GM21737 (cell line): ENCODE data around the gene DIS3L2.

ENCODE experiments used
- ATAC-seq: cut with Tn5 transposase; IDR thresholded peaks from one replicate; pipeline ENCODE4 v1.9.1; 2021; ENCODE audit warnings: mild to moderate bottlenecking, moderate library complexity; ENCODE audit not compliant: unreplicated experiment

The DIS3L2 gene

GRCh38 chr2:231951452-231952035 lies 10.0 kb upstream of the DIS3L2 start:
- no peak for ATAC-seq

DNA sequence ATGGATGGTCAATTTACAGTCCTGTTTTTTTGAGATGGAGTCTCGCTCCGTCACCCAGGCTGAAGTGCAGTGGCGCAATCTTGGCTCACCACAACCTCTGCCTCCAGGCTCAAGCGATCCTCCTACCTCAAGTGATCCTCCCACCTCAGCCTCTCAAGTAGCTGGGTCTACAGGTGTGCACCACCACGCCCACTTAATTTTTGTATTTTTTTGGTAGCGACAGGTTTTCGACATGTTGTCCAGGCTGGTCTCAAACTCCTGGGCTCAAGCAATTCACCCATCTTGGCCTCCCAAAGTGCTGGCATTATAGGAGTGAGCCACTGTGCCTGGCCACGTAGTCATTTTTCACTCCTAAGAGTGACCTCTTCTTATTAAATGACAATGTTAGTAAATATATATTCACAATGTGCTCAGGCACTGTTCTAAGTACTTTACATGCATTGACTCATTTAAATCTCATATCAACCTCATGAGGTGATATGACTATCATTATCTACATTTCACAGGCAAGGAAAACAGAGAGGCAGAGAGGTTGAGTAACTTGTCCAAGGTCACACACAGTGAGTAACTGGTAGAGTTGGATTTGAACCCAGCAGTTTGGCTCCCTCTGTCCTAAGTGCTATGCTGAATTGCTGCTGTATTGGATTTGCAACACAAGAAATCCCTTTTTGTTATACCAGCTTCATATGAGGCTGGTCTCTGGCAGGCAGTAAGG lies 5.6 kb upstream of the DIS3L2 start:
- no peak for ATAC-seq

DNA sequence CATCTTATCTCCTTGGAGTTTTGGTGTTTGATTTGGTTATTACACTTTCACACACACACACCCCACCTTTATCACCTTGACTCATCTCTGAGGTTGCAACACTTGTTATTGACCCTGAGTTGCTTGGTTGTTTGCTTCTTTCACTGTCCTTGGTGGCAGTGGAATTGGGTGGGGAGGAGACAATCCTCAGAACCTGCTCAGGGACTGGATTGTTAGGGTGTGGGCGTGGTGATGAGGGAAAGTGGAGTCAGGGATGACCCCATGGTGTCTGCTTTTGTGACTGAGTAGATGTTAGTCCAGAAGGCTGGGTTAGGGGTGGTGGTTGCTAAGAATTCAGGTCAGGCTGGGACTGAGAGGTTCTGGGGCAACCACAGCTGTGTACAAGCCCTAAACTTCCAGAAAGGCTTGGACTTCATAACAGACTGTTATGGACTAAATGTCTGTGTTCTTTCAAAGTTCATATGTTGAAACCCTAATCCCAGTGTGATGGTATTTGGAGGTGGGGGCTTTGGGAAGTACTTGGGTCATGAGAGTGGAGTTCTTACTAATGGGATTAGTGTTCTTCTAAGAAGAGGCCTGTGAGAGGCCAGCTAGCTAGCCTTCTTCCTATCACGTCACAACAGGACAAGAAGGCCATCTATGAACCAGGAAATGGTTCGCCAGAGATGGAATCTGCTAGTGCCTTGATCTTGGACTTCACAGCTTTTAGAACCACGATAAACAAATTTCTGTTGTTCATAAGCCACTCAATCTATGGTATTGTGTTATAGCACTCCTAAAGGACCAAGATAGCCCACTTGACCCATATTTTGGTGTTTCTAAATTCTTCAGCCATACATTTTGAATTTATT lies 3.4 kb upstream of the DIS3L2 start:
- ATAC-seq = no peak

GRCh38 chr2:231960810-231961348 lies 634 bp upstream of the DIS3L2 start:
- peak; percentile 18 for ATAC-seq

- no peak for ATAC-seq
Measured at GRCh38 chr2:231965102-231965501, 3.6 kb downstream of the DIS3L2 start.

DNA sequence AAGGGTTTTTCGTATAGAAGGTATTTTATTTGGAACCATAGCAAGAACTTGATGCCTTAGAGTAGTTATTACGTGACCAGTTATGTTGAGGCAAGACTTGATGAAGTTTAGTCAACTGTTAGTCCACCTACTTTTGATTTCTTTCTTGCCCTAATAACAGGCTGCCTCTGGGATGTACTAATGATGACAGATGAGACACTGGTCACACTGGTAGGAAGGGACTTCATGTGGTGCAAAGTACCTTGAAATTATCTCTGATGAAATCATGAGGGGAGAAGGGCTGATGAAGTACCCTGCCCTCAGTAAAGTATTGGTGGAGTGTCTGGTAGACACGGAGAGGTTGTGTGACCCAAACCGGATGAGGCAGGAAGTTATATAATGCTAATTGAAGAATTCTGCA lies 5.4 kb downstream of the DIS3L2 start:
- ATAC-seq = no peak

DNA sequence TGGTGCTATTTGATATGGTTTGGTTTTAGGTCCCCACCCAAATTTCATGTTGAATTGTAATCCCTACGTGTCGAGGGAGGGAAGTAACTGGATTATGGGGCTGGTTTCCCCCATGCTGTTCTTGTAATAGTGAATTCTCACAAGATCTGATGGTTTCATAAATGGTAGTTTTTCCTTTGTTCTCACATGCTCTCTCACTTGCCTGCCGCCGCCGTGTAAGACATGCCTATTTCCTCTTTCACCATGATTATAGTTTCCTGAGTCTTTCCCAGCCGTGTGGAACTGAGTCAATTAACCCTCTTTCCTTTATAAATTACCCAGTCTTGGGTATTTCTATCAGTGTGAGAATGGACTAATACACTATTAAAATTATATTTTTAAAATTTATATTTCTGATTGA lies 7.3 kb downstream of the DIS3L2 start:
- ATAC-seq = no peak

DNA sequence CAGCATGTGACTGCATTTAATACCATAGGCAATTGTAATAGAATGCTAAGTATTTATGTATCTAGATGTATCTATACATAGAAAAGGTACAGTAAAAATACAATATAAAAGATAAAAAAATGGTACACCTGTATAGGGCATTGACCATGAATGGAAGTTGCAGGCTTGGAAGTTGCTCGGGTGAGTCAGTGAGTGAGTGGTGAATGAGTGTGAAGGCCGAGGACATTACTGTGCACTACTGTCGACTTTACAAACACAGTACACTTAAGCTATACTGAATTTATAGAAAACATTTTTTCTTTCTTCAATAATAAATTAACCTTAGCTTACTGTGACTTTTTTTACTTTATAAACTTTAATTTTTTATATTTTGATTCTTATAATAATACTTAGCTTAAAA lies 8.9 kb downstream of the DIS3L2 start:
- ATAC-seq = no peak

GRCh38 chr2:231975001-231975400 lies 13.5 kb downstream of the DIS3L2 start:
- no peak for ATAC-seq

DNA sequence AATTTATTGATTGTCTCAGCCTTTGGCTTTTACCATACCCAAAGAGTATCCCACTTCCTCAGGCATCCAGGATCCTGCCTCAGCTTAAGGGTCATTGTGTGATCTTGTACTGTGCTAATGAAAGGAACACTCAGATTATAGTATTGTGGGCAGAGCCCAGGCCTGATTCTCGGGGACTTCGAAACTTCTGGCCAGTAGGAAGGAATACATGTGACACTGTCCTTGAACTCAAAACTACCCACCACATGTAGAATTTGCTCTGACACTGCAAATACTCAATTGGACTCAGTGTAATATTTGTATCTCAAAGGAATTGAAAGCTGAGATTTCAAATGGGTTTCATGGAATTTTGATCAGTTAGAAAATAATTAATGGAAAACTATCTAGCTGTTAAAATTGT lies 15.9 kb downstream of the DIS3L2 start:
- ATAC-seq = no peak

- ATAC-seq = no peak
Measured at GRCh38 chr2:231984992-231985391, 23.5 kb downstream of the DIS3L2 start.

- no peak for ATAC-seq
Measured at GRCh38 chr2:231985823-231986261, 24.3 kb downstream of the DIS3L2 start.

- ATAC-seq = no peak
Measured at GRCh38 chr2:231987124-231987727, 25.7 kb downstream of the DIS3L2 start.

DNA sequence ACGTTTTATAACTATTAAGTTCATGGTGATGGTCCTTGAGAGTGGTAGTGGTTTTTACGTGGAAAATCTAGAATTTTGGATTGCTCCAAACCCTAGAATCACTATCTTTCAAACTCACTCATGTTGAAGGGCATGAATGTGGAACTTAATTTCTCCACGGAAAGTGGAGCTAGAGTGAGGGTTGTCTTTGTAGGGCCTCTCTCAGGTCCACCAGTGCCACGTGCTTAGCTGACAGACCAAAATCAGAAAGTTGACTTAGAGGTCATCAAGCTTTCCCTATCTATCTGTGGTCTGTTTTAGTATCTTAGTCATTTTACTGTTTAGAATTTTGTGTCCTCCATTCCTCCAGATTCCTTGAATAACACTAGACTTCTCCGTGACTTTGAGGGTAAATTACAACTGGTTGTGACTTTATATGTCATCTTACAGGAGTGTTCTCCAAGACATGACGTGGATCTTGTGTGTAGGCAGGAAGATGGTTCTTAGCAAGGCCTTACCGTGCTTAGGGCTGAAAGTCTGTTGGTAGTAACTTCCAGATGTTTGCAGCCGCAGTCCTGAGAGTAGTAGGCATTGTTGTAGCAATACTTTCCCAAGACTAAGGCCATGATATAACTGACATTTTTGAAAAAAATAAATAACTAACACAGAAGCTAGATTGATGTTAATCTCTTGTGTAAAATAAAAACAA lies 26.8 kb downstream of the DIS3L2 start:
- ATAC-seq = no peak

DNA sequence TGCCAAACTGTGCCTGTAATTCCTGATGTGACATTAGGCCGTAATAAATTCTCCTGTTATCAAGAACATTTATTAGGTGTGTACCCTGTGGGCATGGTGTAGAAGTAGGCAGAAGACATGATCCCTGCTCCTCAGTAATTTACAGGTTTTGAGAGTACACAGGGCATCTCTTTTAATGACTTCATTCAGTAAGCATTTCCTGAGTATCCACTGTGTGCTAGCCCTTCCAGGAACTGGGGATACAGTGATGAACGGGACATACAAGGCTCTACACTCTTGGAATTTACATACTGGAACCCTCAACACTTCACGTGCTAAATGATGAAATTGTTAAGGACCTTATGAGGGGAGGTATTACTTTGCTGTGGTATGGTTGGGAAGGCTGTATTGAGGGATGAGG lies 30.2 kb downstream of the DIS3L2 start:
- ATAC-seq = no peak

GRCh38 chr2:231992888-231993287 lies 31.4 kb downstream of the DIS3L2 start:
- ATAC-seq = no peak

GRCh38 chr2:231996797-231997540 lies 35.5 kb downstream of the DIS3L2 start:
- ATAC-seq = no peak

GRCh38 chr2:231998046-231998445 lies 36.5 kb downstream of the DIS3L2 start:
- no peak for ATAC-seq

- no peak for ATAC-seq
Measured at GRCh38 chr2:232000439-232000838, 38.9 kb downstream of the DIS3L2 start.

DNA sequence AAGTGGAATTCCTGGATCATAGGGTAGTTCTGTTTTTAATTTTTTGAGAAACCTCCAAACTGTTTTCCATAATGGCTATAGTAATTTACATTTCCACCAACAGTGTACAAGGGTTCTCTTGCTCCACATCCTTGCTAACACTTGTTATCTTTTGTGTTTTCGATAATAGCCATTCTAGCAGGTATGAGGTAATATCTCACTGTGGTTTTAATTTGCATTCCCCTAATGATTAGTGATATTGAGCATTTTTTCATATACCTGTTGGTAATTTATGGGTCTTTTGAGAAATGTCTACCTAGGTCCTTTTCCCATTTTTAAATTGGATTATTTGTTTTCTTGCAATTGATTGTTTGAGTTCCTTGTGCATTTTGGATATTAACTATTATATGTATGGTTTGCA lies 39.6 kb downstream of the DIS3L2 start:
- ATAC-seq = no peak
